ENCODE data around the gene PPP5C.

PPP5C gene

DNA sequence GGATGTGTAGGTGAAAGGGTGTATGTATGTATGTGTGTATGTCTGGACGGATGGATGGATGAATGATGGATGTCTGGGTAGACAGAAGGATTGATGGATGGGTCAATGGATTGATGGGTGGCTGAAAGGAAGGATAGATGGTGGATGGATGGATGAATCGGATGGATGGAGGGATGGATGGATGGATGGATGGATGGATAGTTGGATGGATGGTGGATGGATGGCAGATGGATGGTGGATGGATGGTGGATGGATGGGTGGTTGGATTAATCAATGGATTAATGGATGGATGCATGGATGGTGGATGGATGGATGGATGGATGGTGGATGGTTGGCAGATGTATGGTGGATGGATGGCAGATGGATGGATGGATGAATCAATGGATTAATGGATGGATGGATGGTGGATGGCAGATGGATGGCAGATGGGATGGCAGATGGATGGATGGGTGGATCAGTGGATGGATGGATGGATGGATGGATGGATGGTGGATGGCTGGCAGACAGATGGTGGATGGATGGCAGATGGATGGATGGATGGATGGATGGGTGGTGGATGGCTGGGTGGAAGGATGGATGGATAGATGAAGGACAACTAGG is 16.5 kb upstream of the PPP5C start:
- TF ChIP-seq, protein P1, sequence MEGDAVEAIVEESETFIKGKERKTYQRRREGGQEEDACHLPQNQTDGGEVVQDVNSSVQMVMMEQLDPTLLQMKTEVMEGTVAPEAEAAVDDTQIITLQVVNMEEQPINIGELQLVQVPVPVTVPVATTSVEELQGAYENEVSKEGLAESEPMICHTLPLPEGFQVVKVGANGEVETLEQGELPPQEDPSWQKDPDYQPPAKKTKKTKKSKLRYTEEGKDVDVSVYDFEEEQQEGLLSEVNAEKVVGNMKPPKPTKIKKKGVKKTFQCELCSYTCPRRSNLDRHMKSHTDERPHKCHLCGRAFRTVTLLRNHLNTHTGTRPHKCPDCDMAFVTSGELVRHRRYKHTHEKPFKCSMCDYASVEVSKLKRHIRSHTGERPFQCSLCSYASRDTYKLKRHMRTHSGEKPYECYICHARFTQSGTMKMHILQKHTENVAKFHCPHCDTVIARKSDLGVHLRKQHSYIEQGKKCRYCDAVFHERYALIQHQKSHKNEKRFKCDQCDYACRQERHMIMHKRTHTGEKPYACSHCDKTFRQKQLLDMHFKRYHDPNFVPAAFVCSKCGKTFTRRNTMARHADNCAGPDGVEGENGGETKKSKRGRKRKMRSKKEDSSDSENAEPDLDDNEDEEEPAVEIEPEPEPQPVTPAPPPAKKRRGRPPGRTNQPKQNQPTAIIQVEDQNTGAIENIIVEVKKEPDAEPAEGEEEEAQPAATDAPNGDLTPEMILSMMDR (IDR thresholded peaks at IDR 0.05; ENCODE audit: borderline replicate concordance, control extremely low read depth, extremely low read depth, insufficient read depth, missing control alignments), result no peak
- in situ Hi-C loops (cut with MboI; ENCODE audit: low sequenced_read_pairs, unreplicated experiment), result no loop called here
- no peak for DNase-seq (ENCODE audit: low spot score)

DNA sequence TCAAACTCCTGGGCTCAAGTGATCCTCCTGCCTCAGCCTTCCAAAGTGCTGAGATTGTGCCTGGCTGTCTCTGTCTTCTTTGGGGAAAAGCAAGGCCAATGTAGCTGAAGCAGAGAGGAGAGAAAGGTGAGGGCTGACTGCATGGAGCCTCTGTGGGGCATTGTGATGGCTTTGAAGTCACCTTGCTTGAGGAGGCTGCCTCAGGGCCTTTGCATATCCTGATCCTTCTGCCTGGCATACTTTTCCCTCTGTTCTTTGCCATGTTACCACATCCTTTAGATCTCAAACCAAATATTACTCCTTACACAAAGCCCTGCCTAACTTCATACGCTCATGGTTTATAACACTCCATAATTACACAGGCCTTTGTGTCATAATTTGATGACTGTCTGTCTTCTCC is 9.4 kb upstream of the PPP5C start:
- TF ChIP-seq, protein P1 (IDR thresholded peaks at IDR 0.05; ENCODE audit: borderline replicate concordance, control extremely low read depth, extremely low read depth, insufficient read depth, missing control alignments), result no peak
- in situ Hi-C loops (cut with MboI; ENCODE audit: low sequenced_read_pairs, unreplicated experiment), result no loop called here
- no peak for DNase-seq (ENCODE audit: low spot score)

DNA sequence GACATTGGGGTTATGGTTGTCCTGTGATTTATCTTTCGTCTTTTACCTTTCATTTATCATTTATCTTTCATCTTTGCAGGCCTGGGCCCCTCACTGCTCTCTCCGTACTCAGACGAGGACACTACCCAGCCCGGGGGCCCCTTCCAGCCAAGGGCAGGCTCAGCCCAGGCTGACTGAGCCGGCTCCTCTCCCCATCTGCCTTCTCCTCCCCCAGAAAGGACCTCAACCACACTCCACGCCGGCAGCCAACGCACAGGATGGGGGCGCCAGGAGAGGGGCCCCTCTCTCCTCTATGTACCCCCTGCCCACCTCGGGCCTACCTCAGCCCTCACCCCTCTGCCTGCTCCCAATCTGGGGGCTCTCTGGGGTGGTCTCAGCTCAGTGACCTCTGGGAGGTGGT is 7.4 kb upstream of the PPP5C start:
- no peak for DNase-seq (ENCODE audit: low spot score)
- TF ChIP-seq, protein P1 (IDR thresholded peaks at IDR 0.05; ENCODE audit: borderline replicate concordance, control extremely low read depth, extremely low read depth, insufficient read depth, missing control alignments), result no peak
- in situ Hi-C loops (cut with MboI; ENCODE audit: low sequenced_read_pairs, unreplicated experiment), result no loop called here

DNA sequence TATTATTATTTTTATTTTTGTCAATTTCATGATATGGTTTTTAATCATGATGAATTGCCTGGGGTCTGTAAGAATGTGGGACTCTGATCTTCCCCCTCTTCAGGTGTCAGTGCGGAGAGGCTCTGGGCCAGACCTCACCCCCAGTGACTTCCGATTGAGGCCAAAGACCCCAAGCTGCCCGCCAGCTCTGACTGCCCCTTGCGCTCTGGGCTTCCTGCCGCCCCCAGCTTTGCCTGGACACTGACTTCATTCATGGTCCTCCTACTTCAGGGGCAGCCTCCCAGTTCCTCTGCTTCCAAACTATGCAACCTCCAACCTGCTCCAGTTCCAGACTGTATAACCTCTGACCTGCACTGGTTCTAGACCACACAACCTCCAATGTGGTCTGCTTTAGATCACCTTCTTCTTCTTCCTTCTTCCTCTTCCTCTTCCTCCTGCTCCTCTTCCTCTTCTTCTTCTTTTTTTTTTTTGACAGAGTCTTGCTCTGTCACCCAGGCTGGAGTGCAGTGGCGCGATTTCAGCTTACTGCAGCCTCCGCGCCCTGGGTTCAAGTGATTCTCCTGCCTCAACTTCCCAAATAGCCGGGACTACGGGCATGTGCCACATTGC is 6.7 kb upstream of the PPP5C start:
- no peak for DNase-seq (ENCODE audit: low spot score)
- in situ Hi-C loops (cut with MboI; ENCODE audit: low sequenced_read_pairs, unreplicated experiment), result no loop called here
- TF ChIP-seq, protein P1 (IDR thresholded peaks at IDR 0.05; ENCODE audit: borderline replicate concordance, control extremely low read depth, extremely low read depth, insufficient read depth, missing control alignments), result no peak

DNA sequence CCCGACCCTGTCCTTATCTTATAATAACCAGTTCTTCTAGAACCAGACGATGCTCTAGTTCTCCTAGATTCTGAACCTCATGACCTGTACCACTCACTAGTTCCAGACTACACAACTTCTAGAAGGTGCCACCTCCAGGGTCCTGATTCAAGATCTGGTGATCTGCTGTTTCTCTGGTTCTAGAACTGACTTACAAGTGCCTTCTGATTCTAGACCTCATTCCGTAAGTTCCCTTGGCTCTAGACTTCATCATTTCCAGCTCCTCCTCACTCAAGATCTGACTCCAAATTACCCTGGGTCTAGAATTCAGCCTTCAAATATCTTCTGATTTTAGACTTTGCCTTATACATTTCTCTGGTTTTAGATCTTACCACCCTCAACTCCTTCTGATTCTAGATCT is 5.0 kb upstream of the PPP5C start:
- TF ChIP-seq, protein P1 (IDR thresholded peaks at IDR 0.05; ENCODE audit: borderline replicate concordance, control extremely low read depth, extremely low read depth, insufficient read depth, missing control alignments), result no peak

DNA sequence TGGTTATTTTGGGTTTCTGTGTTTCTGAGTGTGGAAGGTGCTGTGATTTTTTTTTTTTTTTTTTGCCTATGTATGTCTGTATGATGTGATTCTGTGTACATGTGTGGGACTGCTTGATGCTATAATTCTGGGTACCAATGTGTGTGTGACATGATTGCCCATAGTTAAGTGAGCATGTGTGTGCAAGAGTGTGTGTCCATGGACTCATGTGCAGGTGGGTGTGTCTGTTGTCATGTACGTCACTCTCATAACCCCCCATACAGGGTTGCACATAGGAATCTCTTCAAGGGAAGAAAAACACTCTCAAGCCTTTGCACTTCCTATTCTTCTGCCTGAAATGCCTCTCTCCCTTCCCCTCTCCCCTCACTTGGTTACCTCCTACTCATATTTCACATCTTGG is 2.5 kb upstream of the PPP5C start:
- TF ChIP-seq, protein P1 (IDR thresholded peaks at IDR 0.05; ENCODE audit: borderline replicate concordance, control extremely low read depth, extremely low read depth, insufficient read depth, missing control alignments), result no peak
- in situ Hi-C loops (cut with MboI; ENCODE audit: low sequenced_read_pairs, unreplicated experiment), result no loop called here
- DNase-seq (ENCODE audit: low spot score), result no peak

More for the DNA sequence above, 5.0 kb upstream of the PPP5C start:
- in situ Hi-C loops (cut with MboI; ENCODE audit: low sequenced_read_pairs, unreplicated experiment), result no loop called here
- no peak for DNase-seq (ENCODE audit: low spot score)
